Measurements from ENCODE around the gene HYAL2.
A peak's percentile ranks its signal among the peaks of the same experiment; 100 is the strongest.

HYAL2 gene

DNA sequence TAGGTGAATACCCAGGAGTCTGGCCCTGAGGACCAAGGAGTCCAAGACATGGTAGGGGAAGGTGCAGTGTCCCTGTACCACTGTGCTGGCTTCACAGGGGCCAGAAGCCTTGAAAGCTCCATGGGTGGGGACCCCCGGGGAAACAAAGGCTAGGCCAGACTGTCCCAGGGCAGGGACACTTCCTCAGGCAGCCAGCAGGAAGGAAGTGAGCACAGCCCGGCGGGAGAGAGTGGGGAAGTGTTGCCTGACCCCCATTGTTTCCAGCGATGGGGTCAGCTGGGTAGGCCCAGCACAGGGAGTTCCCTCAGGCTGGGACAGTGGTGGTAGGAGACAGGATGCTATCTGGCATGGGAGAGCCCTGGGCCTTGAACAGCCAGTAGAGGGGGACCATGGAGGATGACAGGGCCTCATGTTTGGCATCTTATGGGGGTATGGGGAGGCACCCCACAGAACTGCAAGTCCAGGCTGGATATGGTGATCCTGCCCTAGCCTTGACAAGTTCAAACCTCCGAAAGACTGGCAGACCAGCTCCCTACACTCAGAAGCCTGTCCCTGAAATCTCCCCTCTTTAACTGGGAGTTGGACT lies 1.2 kb upstream of the HYAL2 start:
- DNase-seq (ENCODE audit: extremely low read depth, low read depth), result no peak
- TF ChIP-seq, protein P1, sequence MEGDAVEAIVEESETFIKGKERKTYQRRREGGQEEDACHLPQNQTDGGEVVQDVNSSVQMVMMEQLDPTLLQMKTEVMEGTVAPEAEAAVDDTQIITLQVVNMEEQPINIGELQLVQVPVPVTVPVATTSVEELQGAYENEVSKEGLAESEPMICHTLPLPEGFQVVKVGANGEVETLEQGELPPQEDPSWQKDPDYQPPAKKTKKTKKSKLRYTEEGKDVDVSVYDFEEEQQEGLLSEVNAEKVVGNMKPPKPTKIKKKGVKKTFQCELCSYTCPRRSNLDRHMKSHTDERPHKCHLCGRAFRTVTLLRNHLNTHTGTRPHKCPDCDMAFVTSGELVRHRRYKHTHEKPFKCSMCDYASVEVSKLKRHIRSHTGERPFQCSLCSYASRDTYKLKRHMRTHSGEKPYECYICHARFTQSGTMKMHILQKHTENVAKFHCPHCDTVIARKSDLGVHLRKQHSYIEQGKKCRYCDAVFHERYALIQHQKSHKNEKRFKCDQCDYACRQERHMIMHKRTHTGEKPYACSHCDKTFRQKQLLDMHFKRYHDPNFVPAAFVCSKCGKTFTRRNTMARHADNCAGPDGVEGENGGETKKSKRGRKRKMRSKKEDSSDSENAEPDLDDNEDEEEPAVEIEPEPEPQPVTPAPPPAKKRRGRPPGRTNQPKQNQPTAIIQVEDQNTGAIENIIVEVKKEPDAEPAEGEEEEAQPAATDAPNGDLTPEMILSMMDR (IDR thresholded peaks at IDR 0.05; ENCODE audit: low read depth, low read length), result no peak

DNA sequence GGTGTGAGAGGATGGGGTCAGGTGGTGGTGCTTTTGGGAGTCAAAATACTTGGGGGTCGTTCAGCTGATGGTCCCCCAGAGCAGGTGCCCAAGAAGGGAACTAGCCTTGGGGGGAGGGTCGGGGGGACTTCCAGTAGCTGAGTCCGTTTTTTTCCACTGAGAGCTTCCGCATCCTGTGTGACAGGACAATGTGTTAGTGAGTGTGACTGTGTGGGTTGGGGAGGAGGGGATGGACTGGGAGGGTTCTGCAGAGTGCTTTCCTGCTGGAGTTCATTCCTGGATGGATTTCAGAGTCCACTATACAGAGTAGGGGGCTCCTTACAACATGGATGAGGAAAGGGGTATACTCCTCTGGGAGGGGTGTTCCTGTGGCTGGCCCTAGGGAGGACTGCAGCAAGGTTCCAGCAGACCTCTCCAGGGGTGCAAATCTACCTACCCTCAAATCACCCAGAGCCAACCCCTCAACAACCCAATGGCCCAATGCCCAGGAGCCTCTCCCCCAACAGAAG lies 601 bp upstream of the HYAL2 start:
- TF ChIP-seq, protein P1 (IDR thresholded peaks at IDR 0.05; ENCODE audit: low read depth, low read length), result no peak
- no peak for DNase-seq (ENCODE audit: extremely low read depth, low read depth)

GRCh38 chr3:50322115-50322385 lies 495 bp downstream of the HYAL2 start:
- DNase-seq (ENCODE audit: extremely low read depth, low read depth), result no peak
- TF ChIP-seq, protein P1 (IDR thresholded peaks at IDR 0.05; ENCODE audit: low read depth, low read length), result no peak; the same call in 1 of the 2 replicates

DNA sequence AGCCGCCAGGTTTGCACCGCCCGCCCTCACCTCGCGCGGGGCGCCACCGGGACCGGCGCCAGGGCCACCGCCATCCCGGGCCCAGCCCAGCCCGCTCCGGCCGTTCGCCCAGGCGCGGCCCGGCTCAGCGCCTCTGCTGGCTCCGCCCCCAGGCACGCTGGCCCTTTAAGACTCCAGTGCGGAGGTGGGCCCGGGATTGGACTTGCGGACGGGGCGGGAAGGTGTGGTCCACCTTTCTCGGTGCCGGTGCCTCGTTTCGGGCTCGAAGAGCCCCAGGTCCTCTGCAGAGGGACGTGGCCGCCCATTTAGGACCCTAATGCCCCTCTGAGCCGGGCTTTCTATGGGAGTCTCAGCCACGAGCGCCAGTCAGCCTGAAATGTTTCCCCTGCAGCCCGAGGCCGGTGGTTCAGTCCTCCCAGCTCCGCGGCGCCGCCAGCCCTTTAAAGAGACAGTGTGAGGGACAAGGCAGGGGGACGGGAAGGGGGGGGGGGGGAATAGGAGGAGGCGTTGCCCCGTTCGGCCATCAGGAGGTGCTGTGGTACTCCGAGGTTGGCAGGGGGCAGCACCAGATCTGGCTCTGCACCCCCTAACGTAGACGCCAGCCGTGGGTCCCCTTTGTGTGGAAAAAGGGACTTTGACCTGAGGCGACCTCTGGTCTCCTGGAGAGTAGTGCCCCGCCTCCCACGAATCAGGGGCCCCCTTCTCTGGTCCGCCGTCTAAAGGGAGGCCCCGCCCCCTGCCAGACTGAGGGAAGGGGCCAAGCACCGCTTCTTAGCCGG lies 1.0 kb downstream of the HYAL2 start:
- TF ChIP-seq, protein P1 (IDR thresholded peaks at IDR 0.05; ENCODE audit: low read depth, low read length), result peak; percentile 32
- peak; percentile 68 for DNase-seq (ENCODE audit: extremely low read depth, low read depth)

- no peak for DNase-seq (ENCODE audit: extremely low read depth, low read depth)
- TF ChIP-seq, protein P1 (IDR thresholded peaks at IDR 0.05; ENCODE audit: low read depth, low read length), result no peak
Observed at GRCh38 chr3:50320853-50321335, 1.7 kb downstream of the HYAL2 start.

DNA sequence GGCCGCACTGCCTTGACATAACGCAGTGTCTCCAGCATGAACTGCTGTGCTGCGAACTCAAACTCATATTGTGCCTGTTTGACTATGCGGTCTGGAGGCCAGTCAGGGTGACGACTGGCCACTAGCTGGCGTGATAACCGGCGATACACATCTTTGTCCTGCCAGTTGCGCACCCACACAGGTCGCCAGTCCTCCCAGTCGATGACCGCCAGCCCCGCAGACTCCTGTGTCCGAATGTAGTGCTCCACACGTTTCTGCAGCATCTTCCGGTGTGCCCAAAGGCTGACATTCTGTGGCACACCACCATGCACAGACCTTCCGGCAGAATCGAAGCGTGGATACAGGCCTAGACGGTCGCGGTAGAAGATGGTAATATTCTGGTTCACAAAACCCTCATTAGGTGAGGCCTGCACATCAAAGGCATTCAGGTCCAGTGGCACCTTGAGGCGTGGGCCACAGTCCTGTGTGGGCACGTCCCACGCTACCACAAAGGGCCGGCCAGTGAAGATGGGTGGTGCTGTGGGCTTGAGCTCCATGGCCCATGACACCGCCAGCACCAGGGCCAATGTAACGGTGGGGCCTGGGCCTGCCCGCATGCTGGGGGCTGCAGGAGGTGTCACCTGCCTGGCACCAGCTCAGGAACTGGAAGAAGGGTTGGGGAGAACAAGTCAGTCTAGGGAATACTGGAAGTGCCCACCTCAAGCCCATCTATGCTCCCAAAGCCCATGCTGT lies 2.5 kb downstream of the HYAL2 start:
- DNase-seq (ENCODE audit: extremely low read depth, low read depth), result no peak

More for the DNA sequence above, 2.5 kb downstream of the HYAL2 start:
- TF ChIP-seq, protein P1 (IDR thresholded peaks at IDR 0.05; ENCODE audit: low read depth, low read length), result no peak
